Panc1 (cell line): ENCODE data around the gene ERI2. TPM values are rescaled to one million over a fixed set of nuclear protein-coding genes. Genes with fewer than 3 reads are reported as not detected.

Source experiments
- ATAC-seq: fragments of 200-7000 bp; cut with Tn5 transposase; 2 replicates; pipeline ENCODE4 v1.9.1; 2020; ENCODE audit warnings: mild to moderate bottlenecking, moderate library complexity
- BruUV-seq: library from RNA; stranded (reverse); fragments of 400-500 nt; replicated peaks from 2 replicates; lab custom pipeline; 2021; lab: Mats Ljungman, UMichigan
- CTCF ChIA-PET: fragments of 300-600 bp; sonication (Branson Sonifier 250); formaldehyde crosslinking; loops from one replicate; lab custom pipeline; 2022; ENCODE audit warnings: antibody characterized with exemption; lab: Charles Lee
- POLR2A ChIA-PET: fragments of 300-600 bp; sonication (Branson Sonifier 250); formaldehyde crosslinking; loops from one replicate; lab custom pipeline; 2022; ENCODE audit warnings: antibody characterized with exemption; lab: Charles Lee
- DNase-seq: peaks from one replicate; pipeline ENCODE4 v3.0.0-alpha.2; 2010; ENCODE audit warnings: low read depth, low spot score
- H3K27ac ChIP-seq: 2 replicates; pipeline ENCODE4 v1.5.1; 2011; ENCODE audit warnings: mild to moderate bottlenecking, low read length, inconsistent platforms
- H3K27me3 ChIP-seq: fragments of 200-500 bp; sonication (Bioruptor generic); 2 replicates; pipeline ENCODE4 v1.6.0; 2014; ENCODE audit warnings: low read length, inconsistent platforms; ENCODE audit not compliant: control insufficient read depth, insufficient read depth
- H3K36me3 ChIP-seq: fragments of 200-500 bp; sonication (Bioruptor generic); 2 replicates; pipeline ENCODE4 v1.5.1; 2014; ENCODE audit warnings: inconsistent platforms, mild to moderate bottlenecking, low read length, moderate library complexity; ENCODE audit not compliant: control insufficient read depth, insufficient read depth
- H3K4me1 ChIP-seq: 2 replicates; pipeline ENCODE4 v1.5.1; 2011; ENCODE audit warnings: inconsistent platforms, mild to moderate bottlenecking, low read length, moderate library complexity; ENCODE audit not compliant: control insufficient read depth, insufficient read depth
- H3K4me3 ChIP-seq, 2 experiments: 2 replicates each; pipeline ENCODE4 v1.5.1; 2011 to 2012; ENCODE audit warnings: low read depth in 2 of 2, low read length in 2 of 2, mild to moderate bottlenecking in 2 of 2, inconsistent platforms in 1 of 2, moderate library complexity in 1 of 2
- H3K9me3 ChIP-seq: fragments of 200-500 bp; sonication (Bioruptor generic); 2 replicates; pipeline ENCODE4 v1.5.1; 2014; ENCODE audit warnings: low read depth, mild to moderate bottlenecking, inconsistent platforms, low read length, moderate library complexity; ENCODE audit not compliant: control insufficient read depth, insufficient read depth
- POLR2AphosphoS5 ChIP-seq: IDR thresholded peaks from 2 replicates; pipeline ENCODE4 v1.6.1; 2012; ENCODE audit warnings: mild to moderate bottlenecking, low read depth, low read length, moderate library complexity
- SIN3A ChIP-seq: IDR thresholded peaks from 2 replicates; pipeline ENCODE4 v1.6.1; 2012; ENCODE audit warnings: low read depth, mild to moderate bottlenecking, low read length, moderate library complexity, borderline replicate concordance; ENCODE audit not compliant: insufficient read depth
- TCF7L2 ChIP-seq: IDR thresholded peaks from 2 replicates; pipeline ENCODE4 v1.6.1; 2011; ENCODE audit warnings: mild to moderate bottlenecking, low read depth, low read length, inconsistent platforms
- in situ Hi-C: cut with HindIII; loops from 2 replicates; pipeline ENCODE4 v1.10.0; 2016; ENCODE audit warnings: low sequenced_read_pairs, low pct_unique_long_range_greater_than_20kb
- intact Hi-C: fragments of 100-400 bp; cut with micrococcal nuclease; formaldehyde crosslinking; loops from one replicate; pipeline ENCODE4 v1.10.0; 2022; ENCODE audit not compliant: unreplicated experiment
- total RNA-seq: library from RNA; stranded (reverse); gene quantifications from one replicate; pipeline ENCODE4 v1.2.1, GENCODE V29; 2021; ENCODE audit not compliant: unreplicated experiment
- TF ChIP-seq, protein P1 (sequence below), 2 experiments: IDR thresholded peaks; 2 replicates each; pipeline ENCODE4 v1.6.1; 2011 to 2012; ENCODE audit warnings: low read depth in 2 of 2, control low read depth in 1 of 2, low read length in 1 of 2, mild to moderate bottlenecking in 1 of 2, moderate library complexity in 1 of 2; ENCODE audit not compliant: insufficient read depth in 1 of 2
- TF ChIP-seq, protein P2 (sequence below): fragments of 450-650 bp; IDR thresholded peaks from 2 replicates; pipeline ENCODE4 v1.5.1; 2017; ENCODE audit warnings: mild to moderate bottlenecking

Gene ERI2
- total RNA-seq, 1 experiment from 2014 or later, result 20.4 TPM

DNA sequence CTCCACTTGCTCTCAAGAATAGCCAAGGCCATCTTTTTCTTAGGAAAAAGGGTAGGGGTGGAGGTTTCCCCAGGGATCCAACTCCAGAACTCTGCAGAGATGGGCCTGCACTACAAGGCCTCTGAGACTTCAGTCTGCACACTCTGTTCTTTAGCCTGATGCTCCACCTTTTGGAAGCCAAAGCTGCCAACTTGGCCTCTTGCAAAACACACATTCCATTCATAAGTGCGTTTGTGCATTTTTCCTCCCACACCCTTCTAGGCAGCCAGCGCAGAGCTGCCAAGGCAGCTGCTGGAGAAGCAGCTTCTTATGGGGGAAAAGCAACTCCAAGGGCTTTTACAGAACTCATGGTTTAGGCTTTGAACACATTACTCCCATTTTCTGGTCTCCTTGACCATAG lies 45.3 kb upstream of the ERI2 start:
- POLR2A ChIA-PET, result no interaction called here
- TF ChIP-seq, protein P1, sequence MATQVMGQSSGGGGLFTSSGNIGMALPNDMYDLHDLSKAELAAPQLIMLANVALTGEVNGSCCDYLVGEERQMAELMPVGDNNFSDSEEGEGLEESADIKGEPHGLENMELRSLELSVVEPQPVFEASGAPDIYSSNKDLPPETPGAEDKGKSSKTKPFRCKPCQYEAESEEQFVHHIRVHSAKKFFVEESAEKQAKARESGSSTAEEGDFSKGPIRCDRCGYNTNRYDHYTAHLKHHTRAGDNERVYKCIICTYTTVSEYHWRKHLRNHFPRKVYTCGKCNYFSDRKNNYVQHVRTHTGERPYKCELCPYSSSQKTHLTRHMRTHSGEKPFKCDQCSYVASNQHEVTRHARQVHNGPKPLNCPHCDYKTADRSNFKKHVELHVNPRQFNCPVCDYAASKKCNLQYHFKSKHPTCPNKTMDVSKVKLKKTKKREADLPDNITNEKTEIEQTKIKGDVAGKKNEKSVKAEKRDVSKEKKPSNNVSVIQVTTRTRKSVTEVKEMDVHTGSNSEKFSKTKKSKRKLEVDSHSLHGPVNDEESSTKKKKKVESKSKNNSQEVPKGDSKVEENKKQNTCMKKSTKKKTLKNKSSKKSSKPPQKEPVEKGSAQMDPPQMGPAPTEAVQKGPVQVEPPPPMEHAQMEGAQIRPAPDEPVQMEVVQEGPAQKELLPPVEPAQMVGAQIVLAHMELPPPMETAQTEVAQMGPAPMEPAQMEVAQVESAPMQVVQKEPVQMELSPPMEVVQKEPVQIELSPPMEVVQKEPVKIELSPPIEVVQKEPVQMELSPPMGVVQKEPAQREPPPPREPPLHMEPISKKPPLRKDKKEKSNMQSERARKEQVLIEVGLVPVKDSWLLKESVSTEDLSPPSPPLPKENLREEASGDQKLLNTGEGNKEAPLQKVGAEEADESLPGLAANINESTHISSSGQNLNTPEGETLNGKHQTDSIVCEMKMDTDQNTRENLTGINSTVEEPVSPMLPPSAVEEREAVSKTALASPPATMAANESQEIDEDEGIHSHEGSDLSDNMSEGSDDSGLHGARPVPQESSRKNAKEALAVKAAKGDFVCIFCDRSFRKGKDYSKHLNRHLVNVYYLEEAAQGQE (IDR thresholded peaks at IDR 0.05; ENCODE audit: insufficient read depth in 1 of 2, low read depth in 2 of 2, low read length in 1 of 2), result no peak
- no peak for TF ChIP-seq TCF7L2
- peak; percentile 33; the same call in 1 of the 2 replicates for TF ChIP-seq POLR2AphosphoS5
- H3K4me1 ChIP-seq, result peaks cover 23% of the 10 kb centered on the region
- peaks cover 4% of the 10 kb centered on the region for H3K36me3 ChIP-seq
- in situ Hi-C loops, result no loop called here
- intact Hi-C loops, result loop anchor here (2.0 kb wide), 1 partner anchor 233 kb away; no protein-coding TSS in a partner anchor
- peak overlapping the region; percentile 64 for H3K27ac ChIP-seq
- no peak overlapping the region for H3K4me3 ChIP-seq
- CTCF ChIA-PET, result interaction anchor here (1.9 kb wide), 1 partner anchor 250 kb away, joined by 6 read pairs; no protein-coding TSS in a partner anchor
- DNase-seq (no peak), ATAC-seq (peak; percentile 54)
- no peaks in the 10 kb centered on the region for H3K27me3 ChIP-seq
- no TSS peak for BruUV-seq
- no peaks in the 10 kb centered on the region for H3K9me3 ChIP-seq

DNA sequence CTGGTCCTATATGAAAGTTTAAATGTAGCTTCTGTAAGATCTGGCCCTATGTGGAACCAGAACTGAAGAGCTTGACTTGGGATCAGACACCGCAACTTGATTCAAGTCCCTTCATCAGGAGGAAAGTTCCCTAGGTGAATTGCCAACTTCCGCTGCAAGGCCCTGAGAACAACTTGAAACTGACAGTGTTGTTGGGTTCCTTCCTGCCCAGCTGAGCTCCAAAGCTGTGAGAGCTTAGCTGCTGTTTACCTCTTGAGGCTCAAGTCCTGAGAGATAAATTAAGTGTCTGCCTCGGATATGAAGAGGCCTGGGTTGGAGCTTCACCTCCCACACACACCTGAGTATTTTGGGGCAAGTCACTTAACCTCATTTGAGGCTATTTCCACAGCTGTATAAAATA lies 44.7 kb upstream of the ERI2 start:
- Histone ChIP-seq H3K4me3 (no peak overlapping the region), H3K36me3 (peaks cover 4% of the 10 kb centered on the region), H3K4me1 (peaks cover 23% of the 10 kb centered on the region), H3K9me3 (no peaks in the 10 kb centered on the region), H3K27me3 (no peaks in the 10 kb centered on the region), H3K27ac (peak overlapping the region; percentile 64)
- in situ Hi-C loops (no loop called here), intact Hi-C loops (loop anchor here (2.0 kb wide), 1 partner anchor 234 kb away; no protein-coding TSS in a partner anchor)
- ChIA-PET CTCF (interaction anchor here (0.7 to 1.9 kb wide), 3 partner anchors 233 to 288 kb away, joined by 3 to 6 read pairs (median 6); no protein-coding TSS in a partner anchor), POLR2A (no interaction called here)
- TF ChIP-seq SIN3A (no peak), POLR2AphosphoS5 (no peak; the same call in 1 of the 2 replicates), TCF7L2 (no peak)
- TF ChIP-seq, protein P2, sequence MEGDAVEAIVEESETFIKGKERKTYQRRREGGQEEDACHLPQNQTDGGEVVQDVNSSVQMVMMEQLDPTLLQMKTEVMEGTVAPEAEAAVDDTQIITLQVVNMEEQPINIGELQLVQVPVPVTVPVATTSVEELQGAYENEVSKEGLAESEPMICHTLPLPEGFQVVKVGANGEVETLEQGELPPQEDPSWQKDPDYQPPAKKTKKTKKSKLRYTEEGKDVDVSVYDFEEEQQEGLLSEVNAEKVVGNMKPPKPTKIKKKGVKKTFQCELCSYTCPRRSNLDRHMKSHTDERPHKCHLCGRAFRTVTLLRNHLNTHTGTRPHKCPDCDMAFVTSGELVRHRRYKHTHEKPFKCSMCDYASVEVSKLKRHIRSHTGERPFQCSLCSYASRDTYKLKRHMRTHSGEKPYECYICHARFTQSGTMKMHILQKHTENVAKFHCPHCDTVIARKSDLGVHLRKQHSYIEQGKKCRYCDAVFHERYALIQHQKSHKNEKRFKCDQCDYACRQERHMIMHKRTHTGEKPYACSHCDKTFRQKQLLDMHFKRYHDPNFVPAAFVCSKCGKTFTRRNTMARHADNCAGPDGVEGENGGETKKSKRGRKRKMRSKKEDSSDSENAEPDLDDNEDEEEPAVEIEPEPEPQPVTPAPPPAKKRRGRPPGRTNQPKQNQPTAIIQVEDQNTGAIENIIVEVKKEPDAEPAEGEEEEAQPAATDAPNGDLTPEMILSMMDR, result no peak
- TF ChIP-seq, protein P1 (IDR thresholded peaks at IDR 0.05; ENCODE audit: insufficient read depth in 1 of 2, low read depth in 2 of 2, low read length in 1 of 2), result no peak
- no TSS peak for BruUV-seq
- DNase-seq (no peak), ATAC-seq (no peak)
